Endodermal cell (in vitro differentiated cells): ENCODE measurements around the gene ATXN1. TPM values are rescaled to one million over a fixed set of nuclear protein-coding genes. Genes with fewer than 3 reads are reported as not detected.
"Not testable (repeated sequence)": the region's sequence is repeated elsewhere in the genome, so short reads cannot be mapped to it uniquely, and the experiment has no call there.

ENCODE experiments used
- DNase-seq: peaks from one replicate; pipeline ENCODE4 v3.0.0-alpha.2; 2017
- H3K27ac ChIP-seq: 2 replicates; pipeline ENCODE4 v1.5.1; 2013; ENCODE audit warnings: mild to moderate bottlenecking, low read depth, low read length, moderate library complexity
- H3K27me3 ChIP-seq: 2 replicates; pipeline ENCODE4 v1.6.1; 2013; ENCODE audit warnings: mild to moderate bottlenecking, low read length, moderate library complexity; ENCODE audit not compliant: insufficient read depth, control insufficient read depth, poor library complexity, severe bottlenecking
- H3K36me3 ChIP-seq: 2 replicates; pipeline ENCODE4 v1.7.0; 2013; ENCODE audit warnings: mild to moderate bottlenecking, low read length, moderate library complexity; ENCODE audit not compliant: control insufficient read depth, insufficient read depth
- H3K4me1 ChIP-seq: one replicate; pipeline ENCODE4 v1.7.0; 2013; ENCODE audit warnings: low read length; ENCODE audit not compliant: control insufficient read depth, insufficient read depth
- H3K4me3 ChIP-seq: 2 replicates; pipeline ENCODE4 v1.5.1; 2013; ENCODE audit warnings: mild to moderate bottlenecking, low read length, moderate library complexity
- H3K9ac ChIP-seq: 2 replicates; pipeline ENCODE4 v1.6.1; 2013; ENCODE audit warnings: mild to moderate bottlenecking, low read length, moderate library complexity; ENCODE audit not compliant: poor library complexity, severe bottlenecking; ENCODE audit errors: extremely low read depth
- H3K9me3 ChIP-seq: 2 replicates; pipeline ENCODE4 v1.6.1; 2013; ENCODE audit warnings: mild to moderate bottlenecking, low read length, moderate library complexity; ENCODE audit not compliant: control insufficient read depth
- H3K27ac Mint-ChIP-seq: 2 replicates; pipeline ENCODE4 v1.8.0; 2020; ENCODE audit warnings: mixed read lengths
- H3K27me3 Mint-ChIP-seq: 2 replicates; pipeline ENCODE4 v1.8.0; 2021; ENCODE audit warnings: mild to moderate bottlenecking, mixed read lengths; ENCODE audit not compliant: insufficient read depth
- H3K36me3 Mint-ChIP-seq: 2 replicates; pipeline ENCODE4 v1.8.0; 2020; ENCODE audit warnings: low read depth, mixed read lengths
- H3K4me1 Mint-ChIP-seq: 2 replicates; pipeline ENCODE4 v1.8.0; 2020; ENCODE audit warnings: mixed read lengths
- H3K4me3 Mint-ChIP-seq: 2 replicates; pipeline ENCODE4 v1.8.0; 2020; ENCODE audit warnings: mild to moderate bottlenecking, moderate library complexity, mixed read lengths
- H3K9me3 Mint-ChIP-seq: 2 replicates; pipeline ENCODE4 v1.8.0; 2020; ENCODE audit warnings: mild to moderate bottlenecking, mixed read lengths
- WGBS, 2 experiments: methylation state at CpG; one replicate each; pipeline versions ENCODE4 v1.1.5 to v1.1.7; 2013; ENCODE audit warnings: missing lambda C conversion rate in 2 of 2, mixed read lengths in 1 of 2; ENCODE audit not compliant: insufficient coverage in 1 of 2, insufficient read length in 1 of 2; 5-methylcytosine and 5-hydroxymethylcytosine counted together
- total RNA-seq, 2 donors: library from RNA; stranded (reverse); fragmentation: NEBNext Ultra II Directional in 1 of 2; extraction: Animal tissue kit (Norgen Biotek cat#: 25700) in 1 of 2; gene quantifications; 2 replicates in 1 of 2; 3 replicates in 1 of 2; pipeline ENCODE4 v1.2.1, GENCODE V29; 2021
- TF ChIP-seq, protein P1 (sequence below): fragments of 200-600 bp; sonication (generic); conservative IDR thresholded peaks from 2 replicates; pipeline ENCODE4 v1.5.0; 2021; ENCODE audit warnings: antibody characterized with exemption, mild to moderate bottlenecking

Gene ATXN1
- total RNA-seq, 2 donors from 2014 or later: 10.4 to 15.9 TPM

DNA sequence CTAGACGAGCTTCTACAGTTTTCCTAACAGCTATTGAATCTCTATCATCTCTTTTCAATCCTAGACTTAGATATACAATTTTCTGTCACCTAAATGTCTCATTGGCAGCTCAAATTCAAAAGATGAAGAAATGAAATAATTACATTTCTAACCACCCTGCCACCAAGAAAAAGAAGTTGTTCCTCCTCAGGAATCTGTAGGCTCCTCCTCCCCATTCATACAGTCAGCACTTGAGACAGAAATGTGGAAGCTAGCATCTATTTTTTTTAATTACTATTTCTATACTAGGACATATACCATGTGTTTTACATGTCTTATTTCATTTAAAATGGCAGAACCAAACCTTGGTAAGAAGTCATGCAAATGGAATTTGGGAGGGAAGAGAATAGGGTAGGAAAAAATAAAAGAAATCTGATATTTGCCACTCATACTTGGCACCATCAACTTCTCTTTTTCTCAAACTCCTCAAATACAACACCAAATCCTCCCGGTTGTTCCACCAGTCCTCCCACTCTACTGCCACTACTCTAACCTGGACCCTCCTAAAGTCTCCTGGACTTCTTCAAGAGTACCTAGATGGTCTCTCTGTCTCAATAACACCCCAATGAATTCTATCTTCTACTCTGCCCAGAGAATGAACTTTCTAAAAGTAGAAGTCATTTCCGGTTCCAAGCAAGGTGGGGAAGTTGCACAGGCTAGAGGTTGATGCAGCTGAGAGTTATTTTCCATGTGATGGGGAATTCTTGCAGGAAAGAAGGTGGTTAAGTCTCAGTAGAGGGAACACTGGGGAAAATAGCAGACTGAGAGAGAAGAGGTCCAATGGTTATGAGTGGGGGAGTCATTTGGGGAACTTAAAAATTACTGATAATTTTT is 54.1 kb downstream of the ATXN1 start:
- no peaks in the 10 kb centered on the region for H3K27me3 ChIP-seq
- TF ChIP-seq, protein P1, sequence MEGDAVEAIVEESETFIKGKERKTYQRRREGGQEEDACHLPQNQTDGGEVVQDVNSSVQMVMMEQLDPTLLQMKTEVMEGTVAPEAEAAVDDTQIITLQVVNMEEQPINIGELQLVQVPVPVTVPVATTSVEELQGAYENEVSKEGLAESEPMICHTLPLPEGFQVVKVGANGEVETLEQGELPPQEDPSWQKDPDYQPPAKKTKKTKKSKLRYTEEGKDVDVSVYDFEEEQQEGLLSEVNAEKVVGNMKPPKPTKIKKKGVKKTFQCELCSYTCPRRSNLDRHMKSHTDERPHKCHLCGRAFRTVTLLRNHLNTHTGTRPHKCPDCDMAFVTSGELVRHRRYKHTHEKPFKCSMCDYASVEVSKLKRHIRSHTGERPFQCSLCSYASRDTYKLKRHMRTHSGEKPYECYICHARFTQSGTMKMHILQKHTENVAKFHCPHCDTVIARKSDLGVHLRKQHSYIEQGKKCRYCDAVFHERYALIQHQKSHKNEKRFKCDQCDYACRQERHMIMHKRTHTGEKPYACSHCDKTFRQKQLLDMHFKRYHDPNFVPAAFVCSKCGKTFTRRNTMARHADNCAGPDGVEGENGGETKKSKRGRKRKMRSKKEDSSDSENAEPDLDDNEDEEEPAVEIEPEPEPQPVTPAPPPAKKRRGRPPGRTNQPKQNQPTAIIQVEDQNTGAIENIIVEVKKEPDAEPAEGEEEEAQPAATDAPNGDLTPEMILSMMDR: no peak
- DNase-seq: no peak
- Mint-ChIP-seq H3K36me3 (no peaks in the 10 kb centered on the region), H3K9me3 (no peaks in the 10 kb centered on the region), H3K27ac (no peak overlapping the region), H3K4me1 (peaks cover 2% of the 10 kb centered on the region), H3K27me3 (no peaks in the 10 kb centered on the region), H3K4me3 (no peak overlapping the region)
- 92% methylated on average over 2 to 3 of the region's 3 CpGs for WGBS, 2 experiments
- H3K4me3 ChIP-seq: no peak overlapping the region
- H3K36me3 ChIP-seq: no peaks in the 10 kb centered on the region
- no peak overlapping the region for H3K27ac ChIP-seq
- H3K9ac ChIP-seq: no peak overlapping the region
- H3K9me3 ChIP-seq: no peaks in the 10 kb centered on the region
- H3K4me1 ChIP-seq: no peaks in the 10 kb centered on the region

DNA sequence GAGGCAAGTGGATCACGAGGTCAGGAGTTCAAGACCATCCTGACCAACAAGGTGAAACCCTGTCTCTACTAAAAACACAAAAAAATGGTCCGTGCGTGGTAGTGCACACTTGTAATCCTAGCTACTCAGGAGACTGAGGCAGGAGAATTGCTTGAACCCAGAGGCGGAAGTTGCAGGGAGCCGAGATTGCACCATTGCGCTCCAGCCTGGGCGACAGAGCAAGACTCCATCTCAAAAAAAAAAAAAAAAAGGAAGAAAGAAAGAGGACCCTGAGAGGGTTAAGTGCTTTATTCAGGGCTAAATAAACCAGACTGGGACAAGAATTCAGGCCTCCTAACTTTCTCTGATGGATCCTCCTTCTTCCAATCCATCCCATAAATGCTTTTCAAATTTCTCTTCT is 54.8 kb downstream of the ATXN1 start:
- not testable (repeated sequence) for H3K27ac Mint-ChIP-seq, H3K27me3 ChIP-seq, H3K9me3 ChIP-seq, H3K36me3 Mint-ChIP-seq, H3K27me3 Mint-ChIP-seq, H3K9me3 Mint-ChIP-seq, H3K9ac ChIP-seq, H3K27ac ChIP-seq, DNase-seq, H3K4me3 ChIP-seq, H3K4me3 Mint-ChIP-seq, H3K36me3 ChIP-seq, H3K4me1 Mint-ChIP-seq, H3K4me1 ChIP-seq
- WGBS, 2 experiments: 82 to 95% methylated on average over 3 to 5 of the region's 7 CpGs

DNA sequence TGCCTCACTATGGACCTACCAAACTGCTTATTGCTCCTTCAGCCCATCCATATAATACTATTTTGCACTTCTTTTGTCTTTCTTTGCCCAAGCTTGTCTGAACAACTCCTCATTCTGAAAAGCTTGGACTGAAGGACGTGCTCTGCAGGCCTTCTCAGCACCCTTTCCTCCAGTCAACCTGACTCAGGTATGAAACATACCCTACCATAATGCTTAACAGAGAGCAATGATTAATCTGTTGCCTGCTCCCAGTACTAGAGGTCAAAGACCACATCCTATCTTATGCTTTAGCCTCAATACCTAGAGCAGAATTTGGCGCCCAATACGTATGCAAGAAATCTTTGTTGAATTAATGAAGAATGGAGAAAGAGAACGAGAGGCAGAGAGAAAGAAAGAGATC is 55.2 kb downstream of the ATXN1 start:
- Mint-ChIP-seq H3K4me1 (peaks cover 7% of the 10 kb centered on the region), H3K9me3 (peaks cover 4% of the 10 kb centered on the region), H3K4me3 (no peak overlapping the region), H3K27ac (no peak overlapping the region), H3K36me3 (no peaks in the 10 kb centered on the region), H3K27me3 (no peaks in the 10 kb centered on the region)
- Histone ChIP-seq H3K27ac (no peak overlapping the region), H3K4me3 (no peak overlapping the region), H3K36me3 (no peaks in the 10 kb centered on the region), H3K27me3 (no peaks in the 10 kb centered on the region), H3K9me3 (no peaks in the 10 kb centered on the region), H3K9ac (no peak overlapping the region), H3K4me1 (no peaks in the 10 kb centered on the region)
- 92 to 100% methylated on average over 2 to 4 of the region's 4 CpGs for WGBS, 2 experiments
- no peak for DNase-seq
- TF ChIP-seq, protein P1: no peak
